Adrenal gland (tissue), 5 donors: ENCODE measurements around the gene HABP2.

Source experiments
- CTCF ChIP-seq, 6 experiments: fragments of 450-650 bp in 4 of 6; fragments of 200-600 bp in 2 of 6; sonication (generic) in 1 of 6; IDR thresholded peaks; 1 replicate in 5 of 6; 2 replicates in 1 of 6; pipeline versions ENCODE4 v1.5.1 to v1.8.0; 2016 to 2021; ENCODE audit warnings: antibody characterized with exemption in 6 of 6, mild to moderate bottlenecking in 2 of 6, moderate library complexity in 1 of 6
- POLR2A ChIP-seq, 2 donors: fragments of 450-650 bp; IDR thresholded peaks; one replicate each; pipeline ENCODE4 v1.6.1; 2017; ENCODE audit warnings: antibody characterized with exemption in 2 of 2, mild to moderate bottlenecking in 2 of 2, moderate library complexity in 1 of 2
- donor health status: DM: no; HTN: no; CAD: no.

GRCh38 chr10:113517165-113517900 lies 35.5 kb upstream of the HABP2 start:
- no peak for TF ChIP-seq CTCF (IDR thresholded peaks at IDR 0.05)
- TF ChIP-seq POLR2A (IDR thresholded peaks at IDR 0.05) = no peak
